ENCODE results near the gene ARHGAP5. TPM values are rescaled to one million over a fixed set of nuclear protein-coding genes. Genes with fewer than 3 reads are reported as not detected.

ARHGAP5 gene
- 43.1 TPM for polyA plus RNA-seq (2013)

- under 1% methylated on average over 67 of the region's 98 CpGs for WGBS (ENCODE audit: insufficient coverage)
- Histone ChIP-seq H3K27ac (ENCODE audit: insufficient read depth in 1 of 2, low read depth in 1 of 2, low read length in 2 of 2, poor library complexity in 1 of 2, severe bottlenecking in 2 of 2) (peak within 1 kb of the TSS; percentile 77 to 91), H3K27me3 (replicated peaks in 2 of 5; ENCODE audit: control insufficient read depth in 4 of 5, insufficient read depth in 5 of 5, low read length in 4 of 5) (no peaks in the 10 kb centered on the region), H3K4me3 (ENCODE audit: control insufficient read depth in 1 of 7, extremely low read depth in 1 of 7, insufficient read depth in 4 of 7, low read depth in 2 of 7, low read length in 6 of 7) (peak within 1 kb of the TSS; percentile 85 to 99 (median 99)), H3K36me3 (ENCODE audit: control insufficient read depth in 4 of 4, insufficient read depth in 4 of 4, low read length in 3 of 4) (no peaks in the 10 kb centered on the region), H3K4me1 (ENCODE audit: control extremely low read depth in 1 of 4, control insufficient read depth in 4 of 4, insufficient read depth in 4 of 4, low read length in 3 of 4) (peaks cover 18 to 37% (median 24%) of the 10 kb centered on the region in 4 experiments), H3K9me3 (ENCODE audit: control extremely low read depth in 1 of 5, control insufficient read depth in 4 of 5, insufficient read depth in 2 of 5, low read depth in 1 of 5, low read length in 4 of 5) (no peaks in the 10 kb centered on the region)
- POLR2A ChIA-PET = interaction anchor here (0.6 to 1.1 kb wide), 2 partner anchors 25 to 483 kb away, joined by 3 to 8 read pairs; no protein-coding TSS in a partner anchor
- CTCF ChIA-PET = interaction anchor here (0.8 to 9.1 kb wide), 6 partner anchors 17 to 175 kb away, joined by 3 to 129 read pairs (median 3); no protein-coding TSS in a partner anchor
- DNase-seq = peak in 2 of 3 donors; percentile 87 to 92
Observed at GRCh38 chr14:32077081-32078022, at the start of gene ARHGAP5. TSS of gene ARHGAP5 (plus strand) at chr14:32077304. CDS start at chr14:32090670, 13,366 bp downstream.

GRCh38 chr14:32028599-32028998 is 48.5 kb upstream of the ARHGAP5 start:
- H3K4me3 ChIP-seq (ENCODE audit: control insufficient read depth in 1 of 7, extremely low read depth in 1 of 7, insufficient read depth in 4 of 7, low read depth in 2 of 7, low read length in 6 of 7) = no peak overlapping the region
- 25% methylated on average over 2 of the region's 2 CpGs for WGBS (ENCODE audit: insufficient coverage)
- no peaks in the 10 kb centered on the region for H3K9me3 ChIP-seq (ENCODE audit: control extremely low read depth in 1 of 5, control insufficient read depth in 4 of 5, insufficient read depth in 2 of 5, low read depth in 1 of 5, low read length in 4 of 5)
- peak; percentile 23 to 77 (median 70) for DNase-seq
- peaks cover 0 to 8% (median 5%) of the 10 kb centered on the region in 4 experiments for H3K4me1 ChIP-seq (ENCODE audit: control extremely low read depth in 1 of 4, control insufficient read depth in 4 of 4, insufficient read depth in 4 of 4, low read length in 3 of 4)
- ChIA-PET POLR2A (interaction anchor here (0.7 kb wide), 1 partner anchor 12 kb away, joined by 3 read pairs; no protein-coding TSS in a partner anchor), CTCF (no interaction called here)
- no peaks in the 10 kb centered on the region for H3K27me3 ChIP-seq (replicated peaks in 2 of 5; ENCODE audit: control insufficient read depth in 4 of 5, insufficient read depth in 5 of 5, low read length in 4 of 5)
- H3K27ac ChIP-seq (ENCODE audit: insufficient read depth in 1 of 2, low read depth in 1 of 2, low read length in 2 of 2, poor library complexity in 1 of 2, severe bottlenecking in 2 of 2) = no peak overlapping the region
- H3K36me3 ChIP-seq (ENCODE audit: control insufficient read depth in 4 of 4, insufficient read depth in 4 of 4, low read length in 3 of 4) = no peaks in the 10 kb centered on the region

- no peaks in the 10 kb centered on the region for H3K9me3 ChIP-seq (ENCODE audit: control extremely low read depth in 1 of 5, control insufficient read depth in 4 of 5, insufficient read depth in 2 of 5, low read depth in 1 of 5, low read length in 4 of 5)
- peaks cover 0 to 4% (median 1%) of the 10 kb centered on the region in 4 experiments for H3K4me1 ChIP-seq (ENCODE audit: control extremely low read depth in 1 of 4, control insufficient read depth in 4 of 4, insufficient read depth in 4 of 4, low read length in 3 of 4)
- DNase-seq = no peak
- ChIA-PET POLR2A (no interaction called here), CTCF (no interaction called here)
- H3K27ac ChIP-seq (ENCODE audit: insufficient read depth in 1 of 2, low read depth in 1 of 2, low read length in 2 of 2, poor library complexity in 1 of 2, severe bottlenecking in 2 of 2) = no peak overlapping the region
- H3K27me3 ChIP-seq (replicated peaks in 2 of 5; ENCODE audit: control insufficient read depth in 4 of 5, insufficient read depth in 5 of 5, low read length in 4 of 5) = no peaks in the 10 kb centered on the region
- WGBS (ENCODE audit: insufficient coverage) = 100% methylated on average over 2 of the region's 2 CpGs
- no peaks in the 10 kb centered on the region for H3K36me3 ChIP-seq (ENCODE audit: control insufficient read depth in 4 of 4, insufficient read depth in 4 of 4, low read length in 3 of 4)
- H3K4me3 ChIP-seq (ENCODE audit: control insufficient read depth in 1 of 7, extremely low read depth in 1 of 7, insufficient read depth in 4 of 7, low read depth in 2 of 7, low read length in 6 of 7) = no peak overlapping the region
Observed at GRCh38 chr14:32033543-32033942, 43.6 kb upstream of the ARHGAP5 start.

GRCh38 chr14:32038876-32039275 is 38.2 kb upstream of the ARHGAP5 start:
- WGBS (ENCODE audit: insufficient coverage) = no CpG with 5 or more reads among the region's 1 CpG
- H3K4me1 ChIP-seq (ENCODE audit: control extremely low read depth in 1 of 4, control insufficient read depth in 4 of 4, insufficient read depth in 4 of 4, low read length in 3 of 4) = no peaks in the 10 kb centered on the region
- H3K4me3 ChIP-seq (ENCODE audit: control insufficient read depth in 1 of 7, extremely low read depth in 1 of 7, insufficient read depth in 4 of 7, low read depth in 2 of 7, low read length in 6 of 7) = no peak overlapping the region
- ChIA-PET POLR2A (no interaction called here), CTCF (no interaction called here)
- no peaks in the 10 kb centered on the region for H3K9me3 ChIP-seq (ENCODE audit: control extremely low read depth in 1 of 5, control insufficient read depth in 4 of 5, insufficient read depth in 2 of 5, low read depth in 1 of 5, low read length in 4 of 5)
- no peak overlapping the region for H3K27ac ChIP-seq (ENCODE audit: insufficient read depth in 1 of 2, low read depth in 1 of 2, low read length in 2 of 2, poor library complexity in 1 of 2, severe bottlenecking in 2 of 2)
- no peak for DNase-seq
- no peaks in the 10 kb centered on the region for H3K27me3 ChIP-seq (replicated peaks in 2 of 5; ENCODE audit: control insufficient read depth in 4 of 5, insufficient read depth in 5 of 5, low read length in 4 of 5)
- H3K36me3 ChIP-seq (ENCODE audit: control insufficient read depth in 4 of 4, insufficient read depth in 4 of 4, low read length in 3 of 4) = no peaks in the 10 kb centered on the region

GRCh38 chr14:32039401-32040030 is 37.6 kb upstream of the ARHGAP5 start:
- Histone ChIP-seq H3K27ac (ENCODE audit: insufficient read depth in 1 of 2, low read depth in 1 of 2, low read length in 2 of 2, poor library complexity in 1 of 2, severe bottlenecking in 2 of 2) (no peak overlapping the region), H3K4me3 (ENCODE audit: control insufficient read depth in 1 of 7, extremely low read depth in 1 of 7, insufficient read depth in 4 of 7, low read depth in 2 of 7, low read length in 6 of 7) (no peak overlapping the region), H3K4me1 (ENCODE audit: control extremely low read depth in 1 of 4, control insufficient read depth in 4 of 4, insufficient read depth in 4 of 4, low read length in 3 of 4) (no peaks in the 10 kb centered on the region), H3K9me3 (ENCODE audit: control extremely low read depth in 1 of 5, control insufficient read depth in 4 of 5, insufficient read depth in 2 of 5, low read depth in 1 of 5, low read length in 4 of 5) (no peaks in the 10 kb centered on the region), H3K36me3 (ENCODE audit: control insufficient read depth in 4 of 4, insufficient read depth in 4 of 4, low read length in 3 of 4) (no peaks in the 10 kb centered on the region), H3K27me3 (replicated peaks in 2 of 5; ENCODE audit: control insufficient read depth in 4 of 5, insufficient read depth in 5 of 5, low read length in 4 of 5) (no peaks in the 10 kb centered on the region)
- no peak for DNase-seq
- ChIA-PET POLR2A (no interaction called here), CTCF (no interaction called here)
- WGBS (ENCODE audit: insufficient coverage) = 85% methylated on average over 5 of the region's 7 CpGs

GRCh38 chr14:32043624-32044023 is 33.5 kb upstream of the ARHGAP5 start:
- no peaks in the 10 kb centered on the region for H3K27me3 ChIP-seq (replicated peaks in 2 of 5; ENCODE audit: control insufficient read depth in 4 of 5, insufficient read depth in 5 of 5, low read length in 4 of 5)
- no peaks in the 10 kb centered on the region for H3K4me1 ChIP-seq (ENCODE audit: control extremely low read depth in 1 of 4, control insufficient read depth in 4 of 4, insufficient read depth in 4 of 4, low read length in 3 of 4)
- no peaks in the 10 kb centered on the region for H3K36me3 ChIP-seq (ENCODE audit: control insufficient read depth in 4 of 4, insufficient read depth in 4 of 4, low read length in 3 of 4)
- peak in 2 of 3 donors; percentile 13 to 33 for DNase-seq
- H3K27ac ChIP-seq (ENCODE audit: insufficient read depth in 1 of 2, low read depth in 1 of 2, low read length in 2 of 2, poor library complexity in 1 of 2, severe bottlenecking in 2 of 2) = no peak overlapping the region
- WGBS (ENCODE audit: insufficient coverage) = 74% methylated on average over 3 of the region's 4 CpGs
- POLR2A ChIA-PET = no interaction called here
- H3K4me3 ChIP-seq (ENCODE audit: control insufficient read depth in 1 of 7, extremely low read depth in 1 of 7, insufficient read depth in 4 of 7, low read depth in 2 of 7, low read length in 6 of 7) = no peak overlapping the region
- H3K9me3 ChIP-seq (ENCODE audit: control extremely low read depth in 1 of 5, control insufficient read depth in 4 of 5, insufficient read depth in 2 of 5, low read depth in 1 of 5, low read length in 4 of 5) = no peaks in the 10 kb centered on the region
- CTCF ChIA-PET = no interaction called here

GRCh38 chr14:32044454-32044853 is 32.6 kb upstream of the ARHGAP5 start:
- ChIA-PET CTCF (no interaction called here), POLR2A (no interaction called here)
- DNase-seq = no peak
- Histone ChIP-seq H3K27ac (ENCODE audit: insufficient read depth in 1 of 2, low read depth in 1 of 2, low read length in 2 of 2, poor library complexity in 1 of 2, severe bottlenecking in 2 of 2) (no peak overlapping the region), H3K36me3 (ENCODE audit: control insufficient read depth in 4 of 4, insufficient read depth in 4 of 4, low read length in 3 of 4) (no peaks in the 10 kb centered on the region), H3K9me3 (ENCODE audit: control extremely low read depth in 1 of 5, control insufficient read depth in 4 of 5, insufficient read depth in 2 of 5, low read depth in 1 of 5, low read length in 4 of 5) (no peaks in the 10 kb centered on the region), H3K4me3 (ENCODE audit: control insufficient read depth in 1 of 7, extremely low read depth in 1 of 7, insufficient read depth in 4 of 7, low read depth in 2 of 7, low read length in 6 of 7) (no peak overlapping the region), H3K4me1 (ENCODE audit: control extremely low read depth in 1 of 4, control insufficient read depth in 4 of 4, insufficient read depth in 4 of 4, low read length in 3 of 4) (peaks cover 0 to 5% (median 0%) of the 10 kb centered on the region in 4 experiments), H3K27me3 (replicated peaks in 2 of 5; ENCODE audit: control insufficient read depth in 4 of 5, insufficient read depth in 5 of 5, low read length in 4 of 5) (no peaks in the 10 kb centered on the region)
- 96% methylated on average over 4 of the region's 4 CpGs for WGBS (ENCODE audit: insufficient coverage)
